ENCODE results near the gene DERL3. TPM values are rescaled to one million over a fixed set of nuclear protein-coding genes. Genes with fewer than 3 reads are reported as not detected.
A peak's percentile ranks its signal among the peaks of the same experiment; 100 is the strongest.

DERL3 gene
- total and polyA plus RNA-seq, 10 donors: 10.2 to 62.8 (median 22.4) TPM

DNA sequence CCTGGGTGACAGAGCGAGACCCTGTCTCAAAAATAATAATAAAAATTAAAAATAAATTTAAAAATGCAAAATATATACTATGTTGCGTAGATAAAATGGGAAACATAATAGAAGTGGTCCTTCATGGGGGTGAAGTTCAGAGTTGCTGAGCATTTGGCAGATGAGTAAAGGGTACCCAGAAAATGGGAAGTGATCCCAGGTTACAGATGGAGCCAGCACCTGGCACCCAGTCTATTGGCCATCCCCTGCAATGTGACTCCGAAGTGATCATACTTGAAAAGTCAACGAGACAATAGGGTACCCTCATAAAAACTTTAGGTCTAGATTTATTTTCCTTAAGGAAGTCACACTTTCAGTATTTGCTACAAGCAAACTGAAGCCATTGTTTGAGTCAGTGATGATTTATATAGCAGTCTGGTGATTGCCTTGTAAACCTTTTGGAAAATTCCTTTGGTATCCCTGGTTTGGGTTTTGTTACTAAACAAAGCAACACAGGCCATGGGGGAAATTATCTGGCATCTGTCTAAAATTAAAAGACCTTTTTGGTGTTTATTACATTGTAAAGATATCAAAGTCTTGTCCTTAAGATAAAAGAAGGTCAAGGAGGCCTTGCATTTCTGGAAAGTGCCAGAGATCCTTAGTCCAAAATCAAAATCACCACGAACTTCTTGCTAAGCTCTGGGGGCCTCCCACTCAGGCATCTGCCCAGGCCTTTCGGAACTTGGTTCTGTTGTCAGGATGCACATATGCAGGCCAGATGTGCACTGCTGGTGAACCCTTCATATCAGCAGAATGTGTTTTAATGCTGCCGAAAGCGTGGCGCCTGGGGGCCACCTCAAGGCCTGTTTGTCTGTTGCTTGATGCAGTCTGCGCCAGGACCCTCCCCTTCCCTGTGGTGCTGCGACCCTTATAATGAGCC, 47.7 kb downstream of the DERL3 start:
- peak; percentile 51 for DNase-seq
- H3K4me1 ChIP-seq: peaks cover 18 to 63% (median 41%) of the 10 kb centered on the region in 6 donors
- H3K9me3 ChIP-seq: no peaks in the 10 kb centered on the region
- 79 to 89% (median 84%) methylated on average over 11 of the region's 11 CpGs for WGBS, 5 donors
- H3K27me3 ChIP-seq (replicated peaks in 1 of 7): no peaks in the 10 kb centered on the region
- TF ChIP-seq POLR2AphosphoS5 (IDR thresholded peaks at IDR 0.05) (no peak), POLR2A (IDR thresholded peaks at IDR 0.05) (no peak)
- TF ChIP-seq, protein P1, sequence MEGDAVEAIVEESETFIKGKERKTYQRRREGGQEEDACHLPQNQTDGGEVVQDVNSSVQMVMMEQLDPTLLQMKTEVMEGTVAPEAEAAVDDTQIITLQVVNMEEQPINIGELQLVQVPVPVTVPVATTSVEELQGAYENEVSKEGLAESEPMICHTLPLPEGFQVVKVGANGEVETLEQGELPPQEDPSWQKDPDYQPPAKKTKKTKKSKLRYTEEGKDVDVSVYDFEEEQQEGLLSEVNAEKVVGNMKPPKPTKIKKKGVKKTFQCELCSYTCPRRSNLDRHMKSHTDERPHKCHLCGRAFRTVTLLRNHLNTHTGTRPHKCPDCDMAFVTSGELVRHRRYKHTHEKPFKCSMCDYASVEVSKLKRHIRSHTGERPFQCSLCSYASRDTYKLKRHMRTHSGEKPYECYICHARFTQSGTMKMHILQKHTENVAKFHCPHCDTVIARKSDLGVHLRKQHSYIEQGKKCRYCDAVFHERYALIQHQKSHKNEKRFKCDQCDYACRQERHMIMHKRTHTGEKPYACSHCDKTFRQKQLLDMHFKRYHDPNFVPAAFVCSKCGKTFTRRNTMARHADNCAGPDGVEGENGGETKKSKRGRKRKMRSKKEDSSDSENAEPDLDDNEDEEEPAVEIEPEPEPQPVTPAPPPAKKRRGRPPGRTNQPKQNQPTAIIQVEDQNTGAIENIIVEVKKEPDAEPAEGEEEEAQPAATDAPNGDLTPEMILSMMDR (IDR thresholded peaks at IDR 0.05 in 8 of 11, conservative IDR thresholded peaks at IDR 0.05 in 3 of 11): no peak
- no peak overlapping the region for H3K27ac ChIP-seq
- peaks cover 0 to 71% (median 46%) of the 10 kb centered on the region in 6 donors for H3K36me3 ChIP-seq
- H3K4me3 ChIP-seq: no peak overlapping the region
- intact Hi-C loops (cut with DNase I; ENCODE audit: low total_unique reads): no loop called here

DNA sequence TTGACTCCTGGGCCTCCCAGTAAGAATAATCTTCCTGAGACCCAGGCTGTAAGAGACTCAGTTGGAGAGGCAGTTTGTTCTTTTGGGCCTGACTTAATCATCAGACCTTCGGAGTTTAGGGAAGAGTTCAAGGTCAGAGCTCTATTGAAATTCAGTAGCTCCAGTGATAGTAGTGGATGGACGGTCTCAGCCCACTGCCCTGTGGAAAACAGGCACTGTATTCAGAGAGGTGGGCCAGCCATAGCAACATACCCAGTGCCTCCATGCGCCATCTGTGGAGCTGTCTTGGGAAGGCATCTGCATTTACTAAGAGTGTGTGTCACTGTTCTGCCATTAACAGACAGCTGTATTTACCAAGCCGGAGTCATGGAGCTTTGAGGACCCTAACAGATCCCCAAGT, 49.2 kb downstream of the DERL3 start:
- TF ChIP-seq, protein P1 (IDR thresholded peaks at IDR 0.05 in 8 of 11, conservative IDR thresholded peaks at IDR 0.05 in 3 of 11): no peak
- TF ChIP-seq POLR2AphosphoS5 (IDR thresholded peaks at IDR 0.05) (no peak), POLR2A (IDR thresholded peaks at IDR 0.05) (no peak)
- 85 to 89% (median 88%) methylated on average over 3 to 4 of the region's 4 CpGs for WGBS, 5 donors
- Histone ChIP-seq H3K9me3 (no peaks in the 10 kb centered on the region), H3K36me3 (peaks cover 0 to 57% (median 32%) of the 10 kb centered on the region in 6 donors), H3K4me1 (peaks cover 18 to 74% (median 42%) of the 10 kb centered on the region in 6 donors), H3K27me3 (replicated peaks in 1 of 7) (no peaks in the 10 kb centered on the region), H3K27ac (no peak overlapping the region), H3K4me3 (no peak overlapping the region)
- peak; percentile 24 for DNase-seq
- intact Hi-C loops (cut with DNase I; ENCODE audit: low total_unique reads): loop anchor here (5.0 kb wide), 1 partner anchor 72 kb away; no protein-coding TSS in a partner anchor

DNA sequence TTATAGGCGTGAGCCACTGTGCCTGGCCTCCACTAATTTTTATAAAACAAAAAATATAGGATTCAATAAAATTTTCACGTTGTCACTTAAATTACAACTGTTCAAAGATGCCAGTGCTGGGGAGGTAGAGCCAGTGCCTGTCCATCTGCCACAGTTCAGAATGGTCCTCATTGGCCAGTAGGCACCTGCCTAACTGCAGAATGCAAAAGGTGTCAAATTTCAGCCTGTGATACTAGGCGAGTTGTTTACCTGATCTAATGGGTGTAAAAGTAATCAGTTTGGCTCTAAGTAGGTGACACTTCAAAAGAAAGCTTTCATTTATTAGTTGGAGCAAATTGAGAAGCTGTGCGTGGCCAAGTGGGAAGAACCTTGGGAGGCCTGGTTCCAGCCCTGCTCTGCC, 49.7 kb downstream of the DERL3 start:
- peaks cover 18 to 79% (median 42%) of the 10 kb centered on the region in 6 donors for H3K4me1 ChIP-seq
- peaks cover 0 to 52% (median 27%) of the 10 kb centered on the region in 6 donors for H3K36me3 ChIP-seq
- no peaks in the 10 kb centered on the region for H3K9me3 ChIP-seq
- peak; percentile 14 for DNase-seq
- WGBS, 5 donors: 74 to 90% (median 89%) methylated on average over 4 of the region's 4 CpGs
- no peak overlapping the region for H3K4me3 ChIP-seq
- no peak overlapping the region for H3K27ac ChIP-seq
- TF ChIP-seq POLR2AphosphoS5 (IDR thresholded peaks at IDR 0.05) (no peak), POLR2A (IDR thresholded peaks at IDR 0.05) (no peak)
- TF ChIP-seq, protein P1 (IDR thresholded peaks at IDR 0.05 in 8 of 11, conservative IDR thresholded peaks at IDR 0.05 in 3 of 11): no peak
- intact Hi-C loops (cut with DNase I; ENCODE audit: low total_unique reads): loop anchor here (5.0 kb wide), 1 partner anchor 72 kb away; no protein-coding TSS in a partner anchor
- no peaks in the 10 kb centered on the region for H3K27me3 ChIP-seq (replicated peaks in 1 of 7)

DNA sequence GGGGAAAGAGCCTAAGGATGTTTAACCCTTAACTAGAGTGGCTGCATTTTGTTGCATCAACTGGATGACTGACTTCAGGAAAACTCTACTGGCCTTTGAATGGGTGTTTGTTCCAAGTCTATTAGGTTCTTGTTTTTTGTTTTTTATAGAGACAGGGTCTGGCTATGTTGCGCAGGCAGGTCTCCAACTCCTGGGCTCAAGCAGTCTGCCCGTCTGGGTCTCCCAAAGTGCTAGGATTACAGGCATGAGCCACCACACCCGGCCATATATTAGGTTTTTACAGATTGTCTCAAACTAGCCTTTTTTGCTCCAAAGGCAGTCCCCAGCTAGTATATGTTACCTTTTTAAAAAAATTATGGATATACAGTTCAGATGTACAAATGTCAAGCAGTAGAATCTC, 50.9 kb downstream of the DERL3 start:
- Histone ChIP-seq H3K27me3 (replicated peaks in 1 of 7) (no peaks in the 10 kb centered on the region), H3K9me3 (no peaks in the 10 kb centered on the region), H3K4me1 (peaks cover 18 to 91% (median 43%) of the 10 kb centered on the region in 6 donors), H3K4me3 (peak overlapping the region; percentile 58 to 93 (median 72)), H3K27ac (peak overlapping the region in 7 of 8 donors; percentile 1 to 100 (median 99)), H3K36me3 (peaks cover 0 to 40% (median 15%) of the 10 kb centered on the region in 6 donors)
- 67 to 80% (median 76%) methylated on average over 3 of the region's 3 CpGs for WGBS, 5 donors
- intact Hi-C loops (cut with DNase I; ENCODE audit: low total_unique reads): loop anchor here (5.0 kb wide), 1 partner anchor 71 kb away; no protein-coding TSS in a partner anchor
- DNase-seq: no peak
- TF ChIP-seq POLR2AphosphoS5 (IDR thresholded peaks at IDR 0.05): no peak
